Hepatocyte (in vitro differentiated cells): ENCODE measurements around the gene ANKRD7.

Experiments
- CTCF ChIP-seq: fragments of 200-600 bp; sonication (generic); IDR thresholded peaks from 2 replicates; pipeline ENCODE4 v1.5.1; 2016; ENCODE audit warnings: antibody characterized with exemption, mild to moderate bottlenecking; ENCODE audit not compliant: poor library complexity
- EZH2 ChIP-seq: fragments of 200-600 bp; sonication (generic); IDR thresholded peaks from 2 replicates; pipeline ENCODE4 v1.6.1; 2016; ENCODE audit warnings: antibody characterized with exemption, mild to moderate bottlenecking, borderline replicate concordance
- EZH2phosphoT487 ChIP-seq: fragments of 200-600 bp; sonication (generic); IDR thresholded peaks from one replicate; pipeline ENCODE4 v1.6.1; 2018; ENCODE audit warnings: antibody characterized with exemption, mild to moderate bottlenecking, low read depth, moderate library complexity; ENCODE audit not compliant: unreplicated experiment, severe bottlenecking

- TF ChIP-seq CTCF = no peak
- TF ChIP-seq EZH2 = no peak
- no peak for TF ChIP-seq EZH2phosphoT487
These were observed 61.6 kb downstream of the ANKRD7 start for GRCh38 chr7:118286131-118286530.
